HepG2 (cell line): ENCODE data around the gene DEFB129. TPM values are rescaled to one million over a fixed set of nuclear protein-coding genes. Genes with fewer than 3 reads are reported as not detected.

Experiments used
- ATAC-seq: fragments of 200-7000 bp; cut with Tn5 transposase; 3 replicates; pipeline ENCODE4 v1.9.1; 2020; ENCODE audit warnings: mild to moderate bottlenecking, moderate library complexity
- BruUV-seq: library from RNA; stranded (reverse); fragments of 400-500 nt; replicated peaks from 2 replicates; lab custom pipeline; 2021; lab: Mats Ljungman, UMichigan
- CTCF ChIA-PET: fragments of 300-600 bp; formaldehyde crosslinking; extraction: SDS; loops from one replicate; lab custom pipeline; 2021; ENCODE audit warnings: low total read pairs, inconsistent platforms, low intra/inter-chr PET ratio; lab: Yijun Ruan, JAX
- POLR2A ChIA-PET: fragments of 350-600 bp; sonication (Branson Sonifier 250); formaldehyde crosslinking; loops from one replicate; lab custom pipeline; 2020; ENCODE audit warnings: antibody characterized with exemption, inconsistent platforms; lab: Yijun Ruan, JAX
- DNase-seq: peaks from one replicate; pipeline ENCODE4 v3.0.0-alpha.2; 2015; ENCODE audit warnings: low spot score
- FAIRE-seq: peaks from 3 replicates; lab custom pipeline; 2011; peaks lifted over from hg19 to GRCh38; lab: Jason Lieb, UNC
- H2AFZ ChIP-seq: one replicate; pipeline ENCODE4 v1.6.1; 2011; ENCODE audit warnings: low read length, inconsistent platforms
- H3K27ac ChIP-seq: fragments of 300-600 bp; 3 replicates; pipeline ENCODE4 v1.8.0; 2011; ENCODE audit warnings: mixed run types, mild to moderate bottlenecking, mixed read lengths, low read length, inconsistent platforms; ENCODE audit not compliant: insufficient read depth; ENCODE audit errors: extremely low read length
- H3K27me3 ChIP-seq, 2 experiments: fragments of 200-600 bp in 1 of 2; 2 replicates in 1 of 2; 3 replicates in 1 of 2; pipeline versions ENCODE4 v1.6.0 to v1.8.0; 2011; ENCODE audit warnings: low read length in 2 of 2, mild to moderate bottlenecking in 2 of 2, moderate library complexity in 2 of 2, inconsistent platforms in 1 of 2; ENCODE audit not compliant: insufficient read depth in 2 of 2, control insufficient read depth in 1 of 2
- H3K36me3 ChIP-seq, 2 experiments: fragments of 200-600 bp in 1 of 2; replicated peaks in 1 of 2; 2 replicates in 1 of 2; 3 replicates in 1 of 2; pipeline versions ENCODE4 v1.5.1 to v1.8.0; 2011; ENCODE audit warnings: low read length in 2 of 2, inconsistent platforms in 1 of 2; ENCODE audit not compliant: insufficient read depth in 2 of 2, control insufficient read depth in 1 of 2
- H3K4me1 ChIP-seq: 2 replicates; pipeline ENCODE4 v1.5.1; 2012; ENCODE audit warnings: low read length, inconsistent platforms; ENCODE audit not compliant: insufficient read depth
- H3K4me2 ChIP-seq: 2 replicates; pipeline ENCODE4 v1.6.0; 2011; ENCODE audit warnings: low read depth, low read length, inconsistent platforms
- H3K4me3 ChIP-seq, 3 experiments: fragments of 200-600 bp in 1 of 3; sonication (generic), shearing (Covaris generic) in 1 of 3; replicated peaks in 1 of 3; 2 replicates each; pipeline ENCODE4 v1.5.1; 2011 to 2016; ENCODE audit warnings: low read length in 3 of 3, inconsistent platforms in 2 of 3, low read depth in 2 of 3, mild to moderate bottlenecking in 2 of 3, control low read depth in 1 of 3, mixed read lengths in 1 of 3; ENCODE audit not compliant: insufficient read depth in 1 of 3
- H3K79me2 ChIP-seq: one replicate; pipeline ENCODE4 v1.6.1; 2011; ENCODE audit warnings: low read length, inconsistent platforms; ENCODE audit not compliant: insufficient read depth
- H3K9ac ChIP-seq: 2 replicates; pipeline ENCODE4 v1.6.0; 2011; ENCODE audit warnings: mild to moderate bottlenecking, low read depth, low read length, inconsistent platforms; ENCODE audit not compliant: insufficient read depth
- H3K9me3 ChIP-seq: 2 replicates; pipeline ENCODE4 v1.5.1; 2012; ENCODE audit warnings: mild to moderate bottlenecking, low read length
- H4K20me1 ChIP-seq: 2 replicates; pipeline ENCODE4 v1.6.0; 2011; ENCODE audit warnings: inconsistent platforms, mild to moderate bottlenecking, low read length, moderate library complexity; ENCODE audit not compliant: insufficient read depth
- ATAD3A ChIP-seq: sonication (generic); formaldehyde crosslinking; IDR thresholded peaks from 2 replicates; pipeline ENCODE4 v1.4.0; 2020; ENCODE audit warnings: missing genetic modification reagents
- FOXK1 ChIP-seq: sonication (generic); formaldehyde crosslinking; IDR thresholded peaks from 2 replicates; pipeline ENCODE4 v1.4.0; 2020; ENCODE audit warnings: low read depth, missing genetic modification reagents, borderline replicate concordance
- KAT7 ChIP-seq: IDR thresholded peaks from 2 replicates; pipeline ENCODE4 v1.6.1; 2018; ENCODE audit warnings: borderline replicate concordance, missing compliant biosample characterization
- KMT2A ChIP-seq: sonication (generic); formaldehyde crosslinking; IDR thresholded peaks from 2 replicates; pipeline ENCODE4 v1.4.0; 2020; ENCODE audit warnings: missing genetic modification reagents
- SAFB2 ChIP-seq: sonication (generic); formaldehyde crosslinking; IDR thresholded peaks from 2 replicates; pipeline ENCODE4 v1.5.1; 2020; ENCODE audit warnings: missing genetic modification reagents, low read depth, mild to moderate bottlenecking, borderline replicate concordance
- SNRNP70 ChIP-seq: fragments of 200-400 bp; formaldehyde crosslinking; IDR thresholded peaks from 2 replicates; pipeline ENCODE4 v1.6.1; 2017; ENCODE audit warnings: mild to moderate bottlenecking, low read depth, low read length, moderate library complexity
- ZNF326 ChIP-seq: sonication (generic); formaldehyde crosslinking; IDR thresholded peaks from 2 replicates; pipeline ENCODE4 v1.4.0; 2020; ENCODE audit warnings: missing genetic modification reagents, borderline replicate concordance
- ZNF891 ChIP-seq: sonication (generic); formaldehyde crosslinking; IDR thresholded peaks from 2 replicates; pipeline ENCODE4 v1.5.0; 2020; ENCODE audit warnings: mild to moderate bottlenecking, missing genetic modification reagents
- WGBS: methylation state at CpG from one replicate; pipeline ENCODE4 v1.1.6; 2017; ENCODE audit warnings: low lambda C conversion rate; 5-methylcytosine and 5-hydroxymethylcytosine counted together
- in situ Hi-C: cut with HindIII; loops from 2 replicates; pipeline ENCODE4 v1.10.0; 2017; ENCODE audit warnings: low pct_unique_long_range_greater_than_20kb; ENCODE audit not compliant: extremely low pct_ligation_motif_present
- intact Hi-C: fragments of 100-400 bp; cut with micrococcal nuclease; formaldehyde crosslinking; loops from one replicate; pipeline ENCODE4 v1.10.0; 2022; ENCODE audit not compliant: unreplicated experiment
- polyA plus RNA-seq, 8 experiments: library from polyadenylated mRNA; depleted of rRNA in 3 of 8; stranded (reverse) in 7 of 8; unstranded in 1 of 8; fragments of >200 nt; fragmentation: Illumina TruSeq in 4 of 8; extraction: Trizol in 4 of 8; gene quantifications; 2 replicates each; pipeline versions ENCODE4 v1.2.1 to v1.2.3, GENCODE V29; 2011 to 2016; ENCODE audit warnings: low read depth in 4 of 8, missing spikeins in 1 of 8, mixed read lengths in 1 of 8; ENCODE audit not compliant: insufficient read depth in 1 of 8
- total RNA-seq, 5 experiments: library from RNA; depleted of rRNA; stranded (reverse); fragments of >200 nt; fragmentation: Illumina TruSeq; extraction: Trizol; gene quantifications; 2 replicates each; pipeline ENCODE4 v1.2.3, GENCODE V29; 2016; ENCODE audit warnings: low read depth in 1 of 5
- TF ChIP-seq, protein P1 (sequence below): IDR thresholded peaks from 2 replicates; pipeline ENCODE4 v1.6.1; 2012; ENCODE audit warnings: low read depth, low read length, improper control_type of control experiment

Gene DEFB129
- total and polyA plus RNA-seq, 2 of the 13 experiments (the other 11 are each of a cell fraction or from before 2014, with no cell fraction given), result not detected

GRCh38 chr20:270517-270916 lies 43.5 kb downstream of the DEFB129 start:
- ATAC-seq, result no peak
- Histone ChIP-seq H3K79me2 (no peaks in the 10 kb centered on the region), H3K9ac (no peak overlapping the region), H2AFZ (no peak overlapping the region), H3K4me3 (no peak overlapping the region), H3K9me3 (no peaks in the 10 kb centered on the region), H3K27me3 (peaks cover 3 to 16% of the 10 kb centered on the region in 2 experiments; a peak in 4 of 5 replicates), H3K4me1 (peaks cover 9% of the 10 kb centered on the region), H3K4me2 (no peak overlapping the region), H3K27ac (no peak overlapping the region), H3K36me3 (peaks cover 1 to 6% of the 10 kb centered on the region in 2 experiments; a peak in 2 of 5 replicates), H4K20me1 (no peaks in the 10 kb centered on the region)
- no peak for FAIRE-seq
- TF ChIP-seq ZNF891 (CRISPR knock-in tag) (no peak), KAT7 (CRISPR knock-in tag) (no peak), KMT2A (no peak), SAFB2 (CRISPR knock-in tag) (no peak), ATAD3A (CRISPR knock-in tag) (no peak), SNRNP70 (no peak), ZNF326 (no peak), FOXK1 (CRISPR knock-in tag) (no peak)
- TF ChIP-seq, protein P1, sequence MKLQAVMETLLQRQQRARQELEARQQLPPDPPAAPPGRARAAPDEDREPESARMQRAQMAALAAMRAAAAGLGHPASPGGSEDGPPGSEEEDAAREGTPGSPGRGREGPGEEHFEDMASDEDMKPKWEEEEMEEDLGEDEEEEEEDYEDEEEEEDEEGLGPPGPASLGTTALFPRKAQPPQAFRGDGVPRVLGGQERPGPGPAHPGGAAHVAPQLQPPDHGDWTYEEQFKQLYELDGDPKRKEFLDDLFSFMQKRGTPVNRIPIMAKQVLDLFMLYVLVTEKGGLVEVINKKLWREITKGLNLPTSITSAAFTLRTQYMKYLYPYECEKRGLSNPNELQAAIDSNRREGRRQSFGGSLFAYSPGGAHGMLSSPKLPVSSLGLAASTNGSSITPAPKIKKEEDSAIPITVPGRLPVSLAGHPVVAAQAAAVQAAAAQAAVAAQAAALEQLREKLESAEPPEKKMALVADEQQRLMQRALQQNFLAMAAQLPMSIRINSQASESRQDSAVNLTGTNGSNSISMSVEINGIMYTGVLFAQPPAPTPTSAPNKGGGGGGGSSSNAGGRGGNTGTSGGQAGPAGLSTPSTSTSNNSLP, result no peak
- in situ Hi-C loops (no loop called here), intact Hi-C loops (no loop called here)
- 87% methylated on average over 4 of the region's 5 CpGs for WGBS
- BruUV-seq, result no TSS peak
- no peak for DNase-seq
- CTCF ChIA-PET, result interaction anchor here (1.3 kb wide), 1 partner anchor 12 kb away, joined by 3 read pairs; no protein-coding TSS in a partner anchor
- POLR2A ChIA-PET, result interaction anchor here (1.6 kb wide), 1 partner anchor 77 kb away, joined by 4 read pairs; no protein-coding TSS in a partner anchor
